NT2/D1 (cell line): ENCODE measurements around the gene AIP.

Experiments
- SUZ12 ChIP-seq: IDR thresholded peaks from 2 replicates; pipeline ENCODE4 v1.6.1; 2011; ENCODE audit not compliant: insufficient read length, insufficient read depth; ENCODE audit errors: extremely low read depth
- YY1 ChIP-seq: IDR thresholded peaks from 2 replicates; pipeline ENCODE4 v1.6.1; 2011; ENCODE audit not compliant: insufficient read length, insufficient read depth

GRCh38 chr11:67504950-67505581 lies 22.2 kb downstream of the AIP start, which contains the start of gene PITPNM1:
- TF ChIP-seq SUZ12: no peak
- no peak for TF ChIP-seq YY1
